D721Med (cell line): ENCODE data around the gene ARMC2.

Source experiments
- DNase-seq: peaks from one replicate; pipeline ENCODE4 v3.0.0; 2011; ENCODE audit warnings: low spot score; ENCODE audit not compliant: insufficient read length
- FAIRE-seq: peaks from 2 replicates; lab custom pipeline; 2011; peaks lifted over from hg19 to GRCh38; lab: Jason Lieb, UNC
- TF ChIP-seq, protein P1 (sequence below): IDR thresholded peaks from 2 replicates; pipeline ENCODE4 v1.5.1; 2012; ENCODE audit warnings: mild to moderate bottlenecking, control low read depth; ENCODE audit not compliant: insufficient read depth; ENCODE audit errors: missing control alignments

The ARMC2 gene

DNA sequence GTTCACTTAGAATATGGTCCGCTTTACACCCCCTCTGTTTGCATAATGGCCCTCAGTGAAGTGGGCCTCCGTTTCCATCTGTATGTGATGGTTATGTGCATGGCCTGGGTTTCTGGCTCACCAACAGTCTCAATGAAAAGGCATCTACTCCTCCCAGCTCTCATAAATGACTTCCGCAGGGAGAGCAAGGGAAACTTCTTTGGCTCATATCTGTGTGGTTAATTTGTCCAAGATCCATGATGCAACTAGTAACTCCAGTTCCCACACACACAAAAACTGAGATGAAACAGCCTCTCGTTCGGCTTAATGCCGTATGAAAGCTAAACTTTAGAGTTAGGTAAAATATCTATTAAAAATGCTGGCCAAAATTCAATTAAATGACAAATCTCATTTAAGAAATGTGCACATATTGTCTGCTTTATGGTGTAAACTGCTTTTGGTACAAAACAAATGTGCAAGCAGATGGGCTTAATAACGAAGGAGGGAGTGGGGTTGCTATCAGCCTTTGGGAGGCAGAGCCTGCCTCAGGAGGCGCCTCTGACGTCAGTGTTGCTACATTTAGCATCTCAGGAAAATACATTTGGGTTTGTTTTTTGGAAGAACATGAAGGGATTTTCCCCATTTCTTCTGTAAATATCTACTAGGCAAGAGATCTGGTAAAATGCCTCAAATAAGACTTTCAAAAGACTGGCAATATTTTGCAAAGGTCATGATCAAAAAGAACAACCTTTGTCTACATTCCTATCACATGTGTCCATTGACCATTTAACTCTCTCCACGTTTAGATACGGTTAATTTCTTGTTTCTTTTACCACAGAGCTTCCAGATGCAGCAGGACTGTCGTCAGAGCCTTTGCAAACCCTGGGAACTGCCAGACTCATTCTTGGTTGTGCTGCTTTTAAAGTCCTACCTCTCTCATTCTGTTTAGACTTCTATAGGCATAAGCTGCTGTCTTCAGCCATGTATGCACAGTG is 96.8 kb downstream of the ARMC2 start:
- DNase-seq (no peak), FAIRE-seq (no peak)
- TF ChIP-seq, protein P1, sequence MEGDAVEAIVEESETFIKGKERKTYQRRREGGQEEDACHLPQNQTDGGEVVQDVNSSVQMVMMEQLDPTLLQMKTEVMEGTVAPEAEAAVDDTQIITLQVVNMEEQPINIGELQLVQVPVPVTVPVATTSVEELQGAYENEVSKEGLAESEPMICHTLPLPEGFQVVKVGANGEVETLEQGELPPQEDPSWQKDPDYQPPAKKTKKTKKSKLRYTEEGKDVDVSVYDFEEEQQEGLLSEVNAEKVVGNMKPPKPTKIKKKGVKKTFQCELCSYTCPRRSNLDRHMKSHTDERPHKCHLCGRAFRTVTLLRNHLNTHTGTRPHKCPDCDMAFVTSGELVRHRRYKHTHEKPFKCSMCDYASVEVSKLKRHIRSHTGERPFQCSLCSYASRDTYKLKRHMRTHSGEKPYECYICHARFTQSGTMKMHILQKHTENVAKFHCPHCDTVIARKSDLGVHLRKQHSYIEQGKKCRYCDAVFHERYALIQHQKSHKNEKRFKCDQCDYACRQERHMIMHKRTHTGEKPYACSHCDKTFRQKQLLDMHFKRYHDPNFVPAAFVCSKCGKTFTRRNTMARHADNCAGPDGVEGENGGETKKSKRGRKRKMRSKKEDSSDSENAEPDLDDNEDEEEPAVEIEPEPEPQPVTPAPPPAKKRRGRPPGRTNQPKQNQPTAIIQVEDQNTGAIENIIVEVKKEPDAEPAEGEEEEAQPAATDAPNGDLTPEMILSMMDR: no peak

GRCh38 chr6:108945681-108946159 is 97.5 kb downstream of the ARMC2 start:
- TF ChIP-seq, protein P1: no peak
- FAIRE-seq: no peak
- DNase-seq: no peak

- TF ChIP-seq, protein P1: no peak
- FAIRE-seq (no peak), DNase-seq (no peak)
These were observed 98.5 kb downstream of the ARMC2 start for GRCh38 chr6:108946695-108947094.

- TF ChIP-seq, protein P1: no peak
- DNase-seq (no peak), FAIRE-seq (no peak)
These were observed 99.1 kb downstream of the ARMC2 start for GRCh38 chr6:108947114-108947854.

GRCh38 chr6:108948181-108948661 is 100.0 kb downstream of the ARMC2 start:
- FAIRE-seq: no peak
- no peak for DNase-seq
- TF ChIP-seq, protein P1: no peak

GRCh38 chr6:108951351-108951953 is 103.2 kb downstream of the ARMC2 start:
- no peak for DNase-seq
- FAIRE-seq: no peak

More at GRCh38 chr6:108951351-108951953, 103.2 kb downstream of the ARMC2 start:
- TF ChIP-seq, protein P1: no peak
